ENCODE measurements around the gene FAM184A. TPM values are rescaled to one million over a fixed set of nuclear protein-coding genes. Genes with fewer than 3 reads are reported as not detected.

Gene FAM184A
- total RNA-seq, 6 donors from 2014 or later: 8.4 to 75.4 (median 39.5) TPM

- H3K36me3 ChIP-seq: no peaks in the 10 kb centered on the region
- H3K27ac ChIP-seq: peak overlapping the region in 1 of 4 donors; percentile 40
- no peak overlapping the region for H3K4me3 ChIP-seq
- H3K4me1 ChIP-seq: peaks cover 0 to 3% (median 0%) of the 10 kb centered on the region in 4 donors
- ATAC-seq (ENCODE audit: low FRiP score in 2 of 2): peak; percentile 42 to 88
- H3K9me3 ChIP-seq: no peaks in the 10 kb centered on the region
- peak in 1 of 2 donors; percentile 30 for DNase-seq
- TF ChIP-seq EP300 (IDR thresholded peaks at IDR 0.05) (no peak), POLR2AphosphoS5 (IDR thresholded peaks at IDR 0.05) (no peak), CTCF (IDR thresholded peaks at IDR 0.05) (no peak), POLR2A (IDR thresholded peaks at IDR 0.05) (no peak)
- WGBS, 2 donors: 30 to 36% methylated on average over 6 of the region's 6 CpGs
- no peaks in the 10 kb centered on the region for H3K27me3 ChIP-seq
Measured at GRCh38 chr6:119096721-119097565, 18.5 kb upstream of the FAM184A start.

GRCh38 chr6:119090256-119090655 lies 11.8 kb upstream of the FAM184A start:
- DNase-seq (no peak), ATAC-seq (ENCODE audit: low FRiP score in 2 of 2) (no peak)
- Histone ChIP-seq H3K9me3 (no peaks in the 10 kb centered on the region), H3K36me3 (no peaks in the 10 kb centered on the region), H3K4me1 (no peaks in the 10 kb centered on the region), H3K27me3 (no peaks in the 10 kb centered on the region), H3K27ac (no peak overlapping the region), H3K4me3 (no peak overlapping the region)
- WGBS, 2 donors: 54 to 63% methylated on average over 2 of the region's 2 CpGs
- TF ChIP-seq POLR2A (IDR thresholded peaks at IDR 0.05): no peak
- no peak for TF ChIP-seq POLR2AphosphoS5 (IDR thresholded peaks at IDR 0.05)
- TF ChIP-seq CTCF (IDR thresholded peaks at IDR 0.05): no peak
- no peak for TF ChIP-seq EP300 (IDR thresholded peaks at IDR 0.05)

- no peak for DNase-seq
- no peaks in the 10 kb centered on the region for H3K27me3 ChIP-seq
- no peak for ATAC-seq (ENCODE audit: low FRiP score in 2 of 2)
- H3K36me3 ChIP-seq: no peaks in the 10 kb centered on the region
- H3K9me3 ChIP-seq: peaks cover 0 to 9% (median 5%) of the 10 kb centered on the region in 4 donors
- H3K4me3 ChIP-seq: no peak overlapping the region
- TF ChIP-seq CTCF (IDR thresholded peaks at IDR 0.05) (no peak), POLR2A (IDR thresholded peaks at IDR 0.05) (no peak), EP300 (IDR thresholded peaks at IDR 0.05) (no peak), POLR2AphosphoS5 (IDR thresholded peaks at IDR 0.05) (no peak)
- no peak overlapping the region for H3K27ac ChIP-seq
- peaks cover 0 to 2% (median 1%) of the 10 kb centered on the region in 4 donors for H3K4me1 ChIP-seq
- WGBS, 2 donors: 91 to 100% methylated on average over 1 of the region's 1 CpG
Measured at GRCh38 chr6:119084784-119085183, 6.3 kb upstream of the FAM184A start.

- H3K27me3 ChIP-seq: no peaks in the 10 kb centered on the region
- 96 to 97% methylated on average over 4 to 5 of the region's 5 CpGs for WGBS, 2 donors
- TF ChIP-seq EP300 (IDR thresholded peaks at IDR 0.05) (no peak), POLR2AphosphoS5 (IDR thresholded peaks at IDR 0.05) (no peak), CTCF (IDR thresholded peaks at IDR 0.05) (no peak), POLR2A (IDR thresholded peaks at IDR 0.05) (no peak)
- DNase-seq (no peak), ATAC-seq (ENCODE audit: low FRiP score in 2 of 2) (no peak)
- no peak overlapping the region for H3K27ac ChIP-seq
- no peaks in the 10 kb centered on the region for H3K36me3 ChIP-seq
- no peak overlapping the region for H3K4me3 ChIP-seq
- H3K9me3 ChIP-seq: peaks cover 0 to 9% (median 5%) of the 10 kb centered on the region in 4 donors
- H3K4me1 ChIP-seq: peaks cover 0 to 13% (median 5%) of the 10 kb centered on the region in 4 donors
Measured at GRCh38 chr6:119083007-119083406, 4.5 kb upstream of the FAM184A start.
